GM18502 (cell line): ENCODE results near the gene HOTAIR.

Experiments used
- ATAC-seq: cut with Tn5 transposase; IDR thresholded peaks from one replicate; pipeline ENCODE4 v1.9.1; 2021; ENCODE audit warnings: mild to moderate bottlenecking; ENCODE audit not compliant: unreplicated experiment, poor library complexity

Gene HOTAIR

DNA sequence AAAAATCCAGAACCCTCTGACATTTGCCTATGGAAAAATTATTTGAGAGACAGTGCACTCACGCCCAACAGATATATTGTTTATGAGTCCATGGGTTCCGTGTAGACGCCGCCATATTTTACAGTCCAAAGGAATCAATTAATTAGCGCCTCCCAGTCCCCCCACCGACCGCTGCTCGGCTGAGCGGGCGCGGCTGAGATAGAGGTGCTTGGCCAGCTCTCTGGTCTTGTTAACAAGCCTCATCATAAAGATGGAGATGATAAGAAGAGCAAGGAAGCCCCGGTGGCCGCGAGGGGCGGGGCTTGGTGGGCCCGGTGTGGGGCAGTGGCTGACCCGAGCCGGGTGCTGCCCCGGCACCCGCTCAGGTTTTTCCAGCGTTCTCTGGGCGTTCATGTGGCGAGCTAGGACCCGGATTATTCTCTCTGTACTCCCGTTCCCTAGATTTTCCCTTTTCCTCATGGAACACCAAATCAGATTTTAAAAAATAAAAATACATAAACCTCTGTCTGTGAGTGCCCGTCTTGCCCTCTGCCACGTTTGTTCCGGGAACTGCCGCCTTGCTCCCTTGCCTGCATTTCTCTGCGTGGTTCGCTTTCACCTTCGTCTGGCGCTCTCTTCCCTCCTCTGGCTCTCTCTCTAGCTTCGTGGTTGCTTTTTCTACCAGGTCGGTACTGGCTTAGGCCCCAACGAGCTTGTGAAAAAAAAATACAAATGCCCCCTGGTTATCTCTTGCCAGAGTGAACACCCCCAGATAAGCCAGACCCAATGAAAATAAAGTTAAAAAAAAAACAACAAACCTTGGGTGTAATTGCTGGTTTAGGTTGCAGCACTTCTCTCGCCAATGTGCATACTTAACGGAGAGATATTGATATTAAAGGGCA lies 11.1 kb downstream of the HOTAIR start:
- ATAC-seq: no peak

DNA sequence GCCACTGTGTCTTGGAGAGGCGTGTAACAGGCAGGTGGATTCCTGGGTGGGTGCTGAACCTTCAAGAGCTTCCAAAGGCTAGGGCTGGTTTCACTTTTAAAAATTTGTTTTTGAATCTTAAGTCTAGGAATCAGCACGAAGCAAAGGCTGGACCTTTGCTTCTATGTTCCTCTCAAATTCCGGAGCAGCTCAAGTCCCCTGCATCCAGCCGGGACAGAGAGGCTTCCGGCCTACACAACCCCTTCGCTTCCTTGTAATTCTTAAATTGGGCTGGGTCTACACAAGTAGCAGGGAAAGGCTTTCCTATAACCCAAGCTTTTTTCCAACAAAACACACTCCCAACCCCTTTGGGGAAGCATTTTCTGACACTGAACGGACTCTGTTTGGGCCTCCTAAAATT lies 11.7 kb downstream of the HOTAIR start:
- ATAC-seq: no peak

DNA sequence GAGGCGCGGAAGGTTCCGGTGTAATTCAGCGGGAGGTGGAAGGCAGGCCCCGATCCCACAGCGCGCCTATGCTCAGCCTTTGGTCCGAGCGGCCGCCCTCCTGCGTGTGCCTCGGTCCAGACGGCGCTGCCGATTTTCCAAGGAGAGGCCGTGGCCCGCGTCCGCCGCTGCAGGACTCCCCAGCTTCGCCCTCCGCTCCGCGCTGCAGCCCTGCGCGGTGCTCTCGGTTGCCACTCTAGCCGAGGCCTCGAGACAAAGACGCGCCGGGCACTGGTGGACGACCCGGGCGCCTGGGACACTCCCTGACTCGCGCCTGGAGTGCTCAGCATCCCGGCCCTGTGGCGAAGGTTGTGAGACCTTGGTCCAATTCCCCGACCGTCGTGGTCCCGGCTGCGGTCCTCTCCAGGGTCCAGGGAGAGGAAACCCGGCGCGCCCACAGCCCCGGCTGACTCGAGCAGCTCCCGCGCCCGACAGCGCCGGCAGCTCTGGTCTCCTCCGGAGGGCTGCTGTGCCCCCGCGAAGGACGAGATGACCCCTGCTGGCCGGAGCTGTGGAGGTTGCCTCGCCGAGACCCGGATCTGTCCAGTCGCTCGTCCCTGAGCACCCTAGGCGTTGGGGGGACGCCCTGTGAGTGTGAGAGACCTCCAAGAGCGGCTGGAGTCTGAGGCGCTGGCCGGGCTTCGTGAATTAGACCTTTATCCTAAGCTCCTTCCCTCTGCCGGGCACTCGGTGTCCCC lies 13.6 kb downstream of the HOTAIR start:
- ATAC-seq: no peak

DNA sequence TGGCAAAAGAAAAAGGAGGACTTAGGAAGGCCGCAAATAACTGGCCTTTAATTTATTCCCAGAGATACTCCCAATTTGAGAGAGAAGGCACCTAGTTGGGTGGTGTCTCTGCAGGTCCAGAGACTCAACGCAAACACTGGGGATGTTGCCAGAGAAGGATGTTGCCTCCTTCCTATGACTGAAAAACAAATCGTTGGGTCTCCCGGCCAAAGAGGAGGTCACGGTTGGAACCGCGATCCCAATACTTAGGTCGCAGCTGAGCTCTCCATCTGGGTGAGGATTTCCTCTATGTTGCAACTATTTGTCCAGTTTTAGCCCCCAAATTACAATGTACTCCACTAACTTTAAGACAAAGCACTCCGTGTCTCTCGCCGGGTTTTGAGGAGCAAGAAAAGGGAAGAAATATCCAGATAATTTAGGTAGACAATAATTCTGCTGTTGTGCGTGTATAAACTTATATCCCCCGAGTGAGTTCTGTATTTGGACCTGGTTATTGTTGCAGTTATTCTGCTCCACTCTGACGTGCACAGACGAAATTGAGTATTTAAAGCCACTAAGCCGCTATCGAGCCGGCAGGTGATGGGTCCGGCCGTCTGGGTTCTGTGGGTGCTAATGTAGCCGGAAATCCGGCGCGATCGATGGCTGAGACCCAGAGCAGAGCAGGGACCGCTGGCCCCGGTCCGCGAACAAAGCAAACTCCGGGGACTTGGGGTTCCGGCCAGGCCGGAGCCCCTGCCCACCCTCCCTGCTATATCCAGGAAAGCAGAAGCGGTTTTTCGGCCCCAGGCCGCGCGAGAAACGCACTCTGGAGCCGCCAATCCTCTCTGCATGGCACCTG lies 14.3 kb downstream of the HOTAIR start:
- no peak for ATAC-seq

DNA sequence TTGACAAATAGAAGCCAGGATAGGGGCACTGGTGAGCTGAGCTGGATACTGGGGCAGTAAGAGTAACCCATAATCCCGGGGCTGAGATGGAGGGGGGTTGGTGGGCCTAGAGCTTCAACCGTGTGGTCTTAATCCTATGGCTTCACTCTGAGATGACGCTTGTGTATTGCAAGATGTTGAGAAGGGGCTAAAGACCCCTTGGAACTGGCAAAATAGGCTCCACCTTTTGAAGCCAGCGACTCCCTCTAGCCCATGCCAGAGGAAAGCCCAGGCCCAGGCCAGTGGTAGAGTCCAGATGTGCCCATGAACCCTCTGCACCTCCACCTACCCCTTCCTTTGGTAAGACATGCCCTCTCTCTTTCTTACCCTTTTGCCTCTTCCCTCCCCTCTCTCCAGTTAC lies 15.4 kb downstream of the HOTAIR start:
- ATAC-seq: no peak

DNA sequence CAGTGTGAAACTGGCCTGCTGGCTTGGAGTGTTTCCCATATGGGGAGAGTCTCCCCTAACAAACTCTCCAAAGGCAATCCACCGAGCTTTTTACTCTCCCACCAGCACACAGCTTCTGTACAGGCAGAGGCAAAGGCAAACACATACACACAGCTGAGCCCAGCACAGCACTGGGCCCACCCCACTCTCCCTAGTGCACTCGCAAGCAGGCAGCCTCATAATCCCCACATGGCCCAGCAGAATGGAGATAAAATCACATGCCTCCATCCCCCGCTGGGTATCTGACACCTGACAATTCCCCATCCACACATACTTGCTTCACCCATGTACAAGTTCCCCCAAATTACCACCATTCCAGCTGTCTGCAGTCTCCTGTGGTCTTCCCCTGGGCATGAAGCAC lies 16.6 kb downstream of the HOTAIR start:
- no peak for ATAC-seq

DNA sequence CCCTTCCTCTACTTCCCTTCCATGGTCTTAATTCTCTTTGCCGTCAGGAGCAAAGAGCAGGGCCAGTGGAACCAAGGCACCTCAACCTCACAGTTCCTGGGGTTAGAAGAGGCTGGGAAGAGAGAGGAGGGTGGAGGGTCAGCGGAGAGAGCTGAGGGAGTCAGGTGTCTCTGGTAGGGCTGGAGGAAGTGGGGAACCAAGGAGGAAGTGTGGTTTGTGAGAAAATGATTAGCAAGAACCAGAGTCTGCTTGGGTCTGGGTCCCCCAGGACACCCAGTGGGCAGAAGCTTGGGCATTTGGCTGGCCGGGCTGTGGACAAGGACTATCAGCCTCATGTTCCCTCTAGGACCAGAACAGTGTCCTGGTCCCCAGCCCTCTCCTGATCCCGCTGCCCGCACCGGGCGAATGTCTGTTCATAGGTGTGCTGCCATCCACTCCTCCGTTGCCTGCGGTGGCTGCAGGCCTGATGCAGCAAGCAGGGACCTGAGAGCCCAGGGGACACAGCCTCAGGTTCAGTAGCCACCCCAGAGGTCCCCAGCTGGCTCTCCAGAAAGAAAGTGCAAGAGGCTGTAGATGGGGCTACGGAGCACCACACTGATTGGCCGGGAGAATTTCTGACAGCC lies 17.7 kb downstream of the HOTAIR start:
- no peak for ATAC-seq

DNA sequence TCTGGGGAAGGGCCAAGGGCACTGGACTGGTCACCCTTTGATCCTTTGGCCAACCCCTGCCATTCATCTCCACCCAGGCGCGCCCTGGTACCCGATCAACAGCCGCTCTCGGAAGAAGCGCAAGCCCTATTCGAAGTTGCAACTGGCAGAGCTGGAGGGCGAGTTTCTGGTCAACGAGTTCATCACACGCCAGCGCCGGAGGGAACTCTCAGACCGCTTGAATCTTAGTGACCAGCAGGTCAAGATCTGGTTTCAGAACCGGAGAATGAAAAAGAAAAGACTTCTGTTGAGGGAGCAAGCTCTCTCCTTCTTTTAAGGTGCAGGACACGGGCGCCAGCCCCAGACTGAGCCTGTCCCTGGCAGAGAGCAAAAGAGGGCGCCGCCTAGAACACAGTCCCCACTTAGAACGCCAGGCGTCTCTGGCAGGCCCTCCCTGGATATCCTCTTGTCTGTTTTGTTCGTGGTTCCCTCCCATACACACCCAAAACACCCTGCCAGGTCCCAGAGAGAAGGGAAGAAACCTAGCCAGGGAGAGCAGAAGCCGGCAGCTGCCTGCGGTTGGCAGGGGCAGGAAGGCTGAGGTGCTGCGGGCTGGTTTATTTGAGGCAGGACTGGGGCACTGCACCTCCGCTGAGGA lies 18.4 kb downstream of the HOTAIR start:
- ATAC-seq: no peak

DNA sequence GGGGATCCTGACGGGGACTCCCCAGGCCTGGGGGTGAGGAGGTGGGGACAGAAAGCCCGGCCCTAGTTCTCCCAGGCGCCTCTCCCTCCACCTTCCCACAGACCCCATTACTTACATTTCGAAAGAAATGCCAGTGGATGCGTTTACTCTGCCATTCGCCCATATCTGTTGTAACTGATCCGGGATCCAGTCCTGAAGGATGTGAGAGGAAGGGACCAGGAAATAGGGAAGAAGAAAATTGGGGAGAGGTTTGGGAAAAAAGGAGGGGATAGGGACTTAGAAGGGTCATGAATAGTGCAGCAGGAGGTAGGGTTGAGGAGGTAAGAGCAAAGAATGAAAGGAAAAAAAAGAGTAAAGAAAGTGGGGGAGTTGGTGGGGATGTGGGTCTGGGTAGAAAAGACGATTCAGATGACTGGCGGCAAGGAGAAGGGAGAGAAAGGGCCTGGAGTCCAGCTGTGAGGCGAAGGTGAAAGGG lies 18.9 kb downstream of the HOTAIR start:
- no peak for ATAC-seq

DNA sequence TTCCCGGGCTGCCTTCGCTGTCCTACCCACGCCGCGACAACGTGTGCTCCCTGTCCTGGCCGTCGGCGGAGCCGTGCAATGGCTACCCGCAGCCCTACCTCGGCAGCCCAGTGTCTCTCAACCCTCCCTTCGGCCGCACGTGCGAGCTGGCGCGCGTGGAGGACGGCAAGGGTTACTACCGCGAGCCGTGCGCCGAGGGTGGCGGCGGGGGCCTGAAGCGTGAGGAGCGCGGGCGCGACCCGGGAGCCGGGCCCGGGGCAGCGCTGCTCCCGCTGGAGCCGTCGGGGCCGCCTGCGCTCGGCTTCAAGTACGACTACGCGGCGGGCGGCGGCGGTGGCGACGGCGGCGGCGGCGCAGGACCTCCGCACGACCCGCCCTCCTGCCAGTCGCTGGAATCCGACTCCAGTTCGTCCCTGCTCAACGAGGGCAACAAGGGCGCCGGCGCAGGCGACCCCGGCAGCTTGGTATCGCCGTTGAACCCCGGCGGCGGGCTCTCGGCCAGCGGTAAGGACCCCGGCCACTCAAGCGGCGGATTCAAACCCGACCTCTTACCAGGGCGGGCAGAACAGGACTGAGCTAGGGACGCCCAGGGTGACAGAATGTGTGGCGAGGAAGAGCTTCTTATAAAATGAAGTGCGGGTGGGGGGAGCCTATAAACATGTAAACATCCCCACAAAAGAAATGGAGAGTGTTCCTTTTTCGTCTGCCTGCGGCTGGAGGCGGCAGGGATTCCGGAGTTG lies 19.5 kb downstream of the HOTAIR start:
- no peak for ATAC-seq

DNA sequence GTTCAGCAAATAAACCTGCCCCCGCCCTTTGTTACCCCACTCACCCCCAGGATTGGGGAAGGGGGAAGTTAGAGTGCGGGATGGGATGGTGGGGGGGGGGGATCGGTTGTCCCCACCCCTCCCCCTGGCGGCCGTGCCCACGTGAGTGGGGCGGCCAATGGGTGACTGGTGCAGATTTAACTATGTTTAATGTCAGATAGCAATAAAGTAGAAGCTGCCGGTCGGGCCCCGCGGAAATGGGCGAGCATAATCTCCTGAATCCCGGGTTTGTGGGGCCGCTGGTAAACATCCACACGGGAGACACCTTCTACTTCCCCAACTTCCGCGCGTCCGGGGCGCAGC lies 20.1 kb downstream of the HOTAIR start, which contains the start of gene HOXC12:
TSS of gene HOXC12 (plus strand) at position 210 of the 342 bp plus-strand sequence. CDS start at position 237, 27 bp downstream.
- ATAC-seq: no peak

DNA sequence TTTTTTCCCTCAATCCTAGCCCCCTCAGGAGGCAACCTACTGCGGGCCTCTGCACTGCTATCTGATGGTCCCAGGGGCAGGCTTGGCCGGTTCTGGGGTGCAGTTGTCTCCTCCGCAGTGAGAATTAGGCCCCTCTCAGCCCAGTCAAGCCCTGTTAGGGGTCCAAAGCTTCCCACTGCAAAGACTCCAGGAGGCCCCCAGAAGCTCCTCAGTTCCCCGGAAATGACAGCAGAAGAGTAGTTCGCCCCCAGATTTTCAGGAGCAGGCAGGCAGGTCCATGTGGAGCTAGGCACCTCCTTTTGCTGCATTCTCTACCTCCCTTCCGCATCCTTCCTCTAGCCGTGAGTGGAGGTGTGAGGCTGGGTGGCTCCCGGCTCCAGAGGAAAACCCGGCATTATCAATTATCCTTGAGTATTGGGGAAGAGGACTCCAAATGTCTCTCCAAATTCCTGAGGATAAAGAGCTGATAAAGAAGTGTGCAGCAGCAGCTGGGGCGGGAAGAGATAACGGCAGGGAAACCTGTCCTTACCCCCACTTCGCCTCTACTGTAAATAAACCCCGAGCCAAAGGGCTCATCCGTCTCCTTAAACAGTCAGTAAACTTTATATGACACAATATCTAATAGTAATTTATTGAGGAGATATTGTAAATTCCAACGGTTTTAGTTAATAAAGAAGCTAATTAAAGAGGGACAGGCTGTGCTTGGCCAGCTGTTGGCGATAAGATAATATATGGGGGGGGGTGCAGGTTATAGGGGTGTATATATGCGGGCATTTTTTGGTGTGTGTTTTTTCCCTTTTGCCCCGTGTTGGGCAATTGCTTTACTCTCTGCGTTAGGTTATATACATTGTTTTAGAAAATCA lies 20.7 kb downstream of the HOTAIR start:
- no peak for ATAC-seq

DNA sequence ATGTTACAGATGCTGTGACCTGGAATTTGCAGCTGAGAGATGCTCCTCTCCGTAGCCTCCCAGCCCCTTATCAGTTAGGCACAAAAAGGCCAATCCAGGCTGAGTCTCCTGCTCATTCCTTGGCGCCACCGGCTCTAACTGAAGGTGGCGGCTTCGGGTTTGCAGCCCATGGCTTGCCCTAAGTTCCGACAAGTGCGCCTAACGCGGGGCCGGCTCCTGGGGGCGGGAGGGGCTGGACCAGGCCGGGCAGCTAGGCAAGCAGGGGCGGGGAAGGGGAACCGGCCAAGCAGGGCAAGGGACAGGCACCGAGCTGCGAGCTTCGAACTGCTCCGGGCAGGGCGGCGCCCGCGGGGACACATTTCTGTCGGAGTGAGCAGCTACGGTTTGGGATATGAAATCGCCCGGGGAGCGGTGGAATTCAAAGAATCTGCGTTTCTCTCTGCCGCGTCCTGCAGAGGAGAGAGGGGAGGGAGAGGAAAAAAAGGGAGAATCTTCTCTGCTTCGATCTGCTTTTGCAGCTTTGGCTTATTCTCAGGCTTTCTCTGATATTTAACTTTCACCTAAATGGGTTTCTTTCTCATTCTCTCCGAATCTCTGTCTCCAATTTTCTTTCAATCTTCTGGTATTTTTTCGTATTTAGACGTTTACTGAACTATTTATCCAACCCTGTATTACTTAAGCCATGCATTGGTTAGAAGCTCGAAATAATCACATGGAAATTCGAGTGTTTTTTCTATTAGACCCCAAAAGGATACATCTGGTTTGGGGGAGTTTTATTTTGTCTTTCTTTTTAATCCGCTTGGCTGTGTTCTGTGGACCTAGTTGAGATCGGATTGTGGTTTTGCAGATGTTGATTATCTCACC lies 21.7 kb downstream of the HOTAIR start:
- ATAC-seq: no peak

DNA sequence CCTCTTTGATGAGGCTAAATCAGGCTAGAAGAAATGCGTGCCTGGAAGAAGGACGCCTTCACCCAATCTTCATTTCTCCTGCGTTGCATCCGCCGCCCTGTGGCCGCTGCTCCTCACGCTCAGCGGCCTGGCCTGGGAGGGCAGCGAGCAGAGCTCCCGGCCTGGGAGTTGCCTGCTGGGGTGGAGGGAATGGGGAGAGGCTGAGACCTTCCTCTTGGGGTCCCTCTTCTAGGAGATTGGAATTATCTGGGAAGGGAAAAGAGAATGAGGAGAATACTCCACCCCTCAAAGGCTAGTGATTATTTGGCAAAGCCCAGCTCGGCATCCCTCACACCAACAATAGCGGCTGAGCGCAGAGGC lies 22.4 kb downstream of the HOTAIR start:
- ATAC-seq: no peak

DNA sequence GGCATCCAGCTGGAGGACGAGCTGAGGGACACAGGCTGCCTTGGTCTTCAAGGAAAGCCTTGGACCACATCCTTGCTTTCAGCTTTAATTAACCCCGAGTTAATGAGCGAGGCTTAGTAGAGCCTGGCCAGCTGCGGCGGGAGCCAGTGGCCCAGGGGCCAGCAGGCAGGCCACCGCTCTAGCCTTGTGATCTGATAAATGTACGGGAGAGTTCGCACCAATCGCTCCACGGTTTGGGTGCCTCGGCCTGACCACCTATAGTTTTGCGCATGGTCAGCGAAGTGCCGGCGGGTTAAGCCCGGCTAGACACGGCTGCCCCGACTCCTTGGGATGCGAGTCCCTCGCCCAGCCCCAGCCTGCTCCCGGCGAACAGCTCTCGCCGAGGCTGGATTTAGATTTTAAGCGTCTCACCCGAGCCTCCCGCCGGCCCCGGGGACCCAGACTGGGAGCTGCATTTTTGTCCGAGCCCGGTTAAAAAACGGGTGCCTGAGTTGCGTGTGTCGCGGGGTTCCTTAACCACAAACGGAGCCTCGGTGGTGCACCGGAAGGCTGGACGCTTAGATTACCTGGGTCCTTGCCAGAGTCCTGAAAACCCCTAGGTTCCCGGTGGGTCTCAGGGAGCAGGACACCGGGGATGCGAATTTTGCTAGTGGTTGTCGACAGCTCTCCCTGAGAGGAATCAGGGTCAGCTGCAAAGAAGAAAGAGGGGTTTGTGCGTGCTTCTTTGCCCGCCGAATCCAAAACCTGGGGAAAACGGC lies 23.0 kb downstream of the HOTAIR start:
- ATAC-seq: no peak

DNA sequence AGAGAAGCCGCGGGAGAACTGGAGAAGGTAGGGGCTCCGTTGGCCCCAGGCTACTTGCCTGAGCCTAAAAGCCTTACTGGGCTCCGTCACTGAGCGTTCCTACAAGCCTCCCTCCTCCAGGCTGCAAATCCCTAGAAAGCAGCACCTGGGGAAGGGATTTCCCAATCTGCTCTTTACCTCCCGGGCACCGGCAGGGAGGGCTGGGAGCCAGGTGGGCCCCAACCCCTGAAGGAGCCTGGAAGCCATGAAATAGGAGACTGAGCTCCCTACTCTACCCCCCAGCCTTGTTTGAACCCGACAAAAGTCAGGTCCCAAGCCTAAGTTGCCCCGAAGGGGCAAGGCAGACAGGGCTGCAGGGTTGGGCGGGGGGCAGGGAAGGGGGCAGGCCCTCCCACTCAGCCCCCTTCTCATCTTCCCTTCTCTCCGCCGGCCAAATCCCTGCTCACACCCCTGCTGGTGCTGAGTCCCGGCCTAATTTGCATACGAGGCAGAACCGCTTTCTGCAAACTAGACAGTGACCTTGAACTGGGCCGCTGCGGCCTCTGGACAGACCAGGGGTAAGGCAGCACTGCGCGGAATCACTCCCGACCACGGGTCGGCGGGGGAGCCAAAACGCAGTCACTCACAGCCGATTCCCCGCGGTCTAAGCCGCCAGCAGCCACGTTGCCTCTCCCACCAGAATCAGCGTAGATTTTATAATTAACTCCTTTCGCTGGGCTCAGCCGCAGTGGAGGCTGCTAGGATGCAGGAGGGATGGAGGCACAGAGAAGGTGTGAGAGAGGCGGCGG lies 23.8 kb downstream of the HOTAIR start:
- no peak for ATAC-seq
